HG03196 (cell line): ENCODE measurements around the gene ICAM4.

Experiments used
- ATAC-seq: cut with Tn5 transposase; IDR thresholded peaks from one replicate; pipeline ENCODE4 v1.9.1; 2021; ENCODE audit not compliant: unreplicated experiment

ICAM4 gene

GRCh38 chr19:10290357-10290875 is 3.7 kb downstream of the ICAM4 start:
- ATAC-seq = no peak

GRCh38 chr19:10290876-10291553 is 4.3 kb downstream of the ICAM4 start:
- no peak for ATAC-seq

DNA sequence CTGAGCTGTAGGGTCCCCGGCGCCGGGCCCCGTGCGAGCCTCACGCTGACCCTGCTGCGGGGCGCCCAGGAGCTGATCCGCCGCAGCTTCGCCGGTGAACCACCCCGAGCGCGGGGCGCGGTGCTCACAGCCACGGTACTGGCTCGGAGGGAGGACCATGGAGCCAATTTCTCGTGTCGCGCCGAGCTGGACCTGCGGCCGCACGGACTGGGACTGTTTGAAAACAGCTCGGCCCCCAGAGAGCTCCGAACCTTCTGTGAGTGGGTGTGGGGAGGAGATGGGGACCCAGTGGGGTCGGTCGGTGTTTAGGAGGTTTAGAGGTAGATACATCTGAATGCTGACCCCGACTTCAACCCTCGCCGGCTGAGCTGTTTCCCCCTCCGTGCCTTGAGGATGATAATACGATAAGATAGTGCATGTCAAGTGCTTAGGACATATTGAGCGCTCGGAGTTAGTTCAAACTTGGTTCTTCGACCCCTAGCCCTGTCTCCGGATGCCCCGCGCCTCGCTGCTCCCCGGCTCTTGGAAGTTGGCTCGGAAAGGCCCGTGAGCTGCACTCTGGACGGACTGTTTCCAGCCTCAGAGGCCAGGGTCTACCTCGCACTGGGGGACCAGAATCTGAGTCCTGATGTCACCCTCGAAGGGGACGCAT is 4.9 kb downstream of the ICAM4 start:
- ATAC-seq = no peak

- no peak for ATAC-seq
Observed at GRCh38 chr19:10292206-10292788, 5.5 kb downstream of the ICAM4 start.

- no peak for ATAC-seq
Observed at GRCh38 chr19:10292789-10293636, 6.3 kb downstream of the ICAM4 start.

GRCh38 chr19:10293637-10294367 is 7.0 kb downstream of the ICAM4 start:
- ATAC-seq = no peak

- ATAC-seq = no peak
Observed at GRCh38 chr19:10294368-10294697, 7.6 kb downstream of the ICAM4 start.

DNA sequence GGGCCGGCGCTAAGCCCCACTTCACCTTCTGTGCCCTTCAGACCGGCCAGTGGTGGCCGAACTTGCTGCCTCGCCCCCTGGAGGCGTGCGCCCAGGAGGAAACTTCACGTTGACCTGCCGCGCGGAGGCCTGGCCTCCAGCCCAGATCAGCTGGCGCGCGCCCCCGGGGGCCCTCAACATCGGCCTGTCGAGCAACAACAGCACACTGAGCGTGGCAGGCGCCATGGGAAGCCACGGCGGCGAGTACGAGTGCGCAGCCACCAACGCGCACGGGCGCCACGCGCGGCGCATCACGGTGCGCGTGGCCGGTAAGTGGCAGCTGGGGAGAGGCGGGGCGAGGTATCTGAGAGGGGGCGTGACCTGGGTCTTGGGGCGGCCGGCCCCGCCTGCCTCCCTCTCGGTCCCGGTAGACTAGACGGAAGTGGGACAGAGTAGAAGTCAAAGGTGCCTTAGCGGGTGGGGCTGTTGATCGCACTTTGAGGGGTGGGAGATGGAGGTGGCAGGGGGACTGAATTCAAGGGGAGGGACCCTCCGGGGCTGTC is 8.6 kb downstream of the ICAM4 start:
- peak; percentile 40 for ATAC-seq

DNA sequence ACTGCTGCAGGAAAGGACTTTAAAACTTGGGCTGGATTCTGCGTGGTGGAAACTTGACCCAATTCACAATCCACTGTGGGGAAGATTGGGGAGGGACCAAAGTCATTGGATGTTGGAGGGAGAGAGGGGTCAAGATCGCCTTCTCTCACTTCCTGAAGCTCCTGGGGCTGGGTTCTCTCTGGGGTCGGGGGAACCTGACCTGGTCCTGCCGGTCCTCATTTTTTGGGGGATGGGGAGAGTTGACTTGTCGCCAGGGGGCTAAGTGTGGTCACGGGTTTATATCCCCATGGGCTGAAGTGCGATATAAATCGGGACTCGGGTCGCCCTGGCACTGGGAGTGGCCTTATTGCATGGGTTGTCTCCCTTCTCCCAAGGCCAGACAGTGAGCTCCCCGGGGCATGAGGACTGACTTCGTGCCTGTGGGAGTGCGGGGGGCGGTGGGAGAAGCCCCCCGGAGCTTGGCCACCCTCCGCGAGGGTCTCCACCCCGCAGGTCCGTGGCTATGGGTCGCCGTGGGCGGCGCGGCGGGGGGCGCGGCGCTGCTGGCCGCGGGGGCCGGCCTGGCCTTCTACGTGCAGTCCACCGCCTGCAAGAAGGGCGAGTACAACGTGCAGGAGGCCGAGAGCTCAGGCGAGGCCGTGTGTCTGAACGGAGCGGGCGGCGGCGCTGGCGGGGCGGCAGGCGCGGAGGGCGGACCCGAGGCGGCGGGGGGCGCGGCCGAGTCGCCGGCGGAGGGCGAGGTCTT is 9.3 kb downstream of the ICAM4 start:
- no peak for ATAC-seq

DNA sequence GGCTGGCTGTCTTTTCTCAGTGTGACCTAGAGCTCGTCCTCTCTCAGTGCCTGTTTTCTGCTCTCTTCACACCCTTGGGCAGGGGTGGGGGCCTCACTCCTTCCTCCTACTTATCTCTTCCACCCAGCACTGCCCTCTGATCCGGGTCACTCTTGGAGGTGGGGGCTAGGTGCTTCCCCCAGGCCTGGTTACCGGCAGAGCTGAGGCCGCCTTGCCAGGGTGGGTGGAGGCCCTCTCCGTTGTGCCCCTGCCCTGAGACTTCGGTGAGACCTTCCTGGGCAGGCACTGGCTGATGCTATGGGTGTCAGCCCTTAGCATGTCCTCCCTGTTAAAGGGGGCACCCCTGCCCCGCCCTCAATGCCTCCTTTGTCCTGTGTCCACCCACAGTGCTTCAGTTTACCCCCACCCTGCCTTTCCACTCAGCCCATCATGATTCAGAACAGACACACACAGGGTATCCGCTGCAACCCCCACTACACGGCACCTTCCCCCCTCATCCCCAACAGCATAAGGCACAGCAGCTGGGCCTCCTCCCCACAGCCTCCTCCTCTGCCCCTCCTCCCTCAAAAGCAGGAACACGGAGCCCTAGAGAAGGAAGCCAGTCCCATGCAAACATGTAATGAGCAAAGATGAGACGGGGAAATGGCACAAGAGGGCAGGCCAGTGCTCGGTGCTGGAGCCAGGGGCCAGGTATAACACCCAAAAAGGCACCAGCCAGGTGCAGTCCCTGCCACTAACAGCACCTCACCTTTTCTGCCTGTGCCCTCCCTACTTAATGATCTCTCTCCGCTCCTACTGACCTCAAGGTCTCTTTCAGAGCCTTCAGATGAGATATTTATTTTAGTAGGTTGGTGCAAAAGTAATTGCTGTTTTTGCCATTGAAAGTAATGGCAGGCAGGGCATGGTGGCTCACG is 13.0 kb downstream of the ICAM4 start:
- ATAC-seq = no peak

GRCh38 chr19:10305139-10305806 is 18.5 kb downstream of the ICAM4 start:
- ATAC-seq = no peak

- ATAC-seq = no peak
Observed at GRCh38 chr19:10306327-10306726, 19.6 kb downstream of the ICAM4 start.

DNA sequence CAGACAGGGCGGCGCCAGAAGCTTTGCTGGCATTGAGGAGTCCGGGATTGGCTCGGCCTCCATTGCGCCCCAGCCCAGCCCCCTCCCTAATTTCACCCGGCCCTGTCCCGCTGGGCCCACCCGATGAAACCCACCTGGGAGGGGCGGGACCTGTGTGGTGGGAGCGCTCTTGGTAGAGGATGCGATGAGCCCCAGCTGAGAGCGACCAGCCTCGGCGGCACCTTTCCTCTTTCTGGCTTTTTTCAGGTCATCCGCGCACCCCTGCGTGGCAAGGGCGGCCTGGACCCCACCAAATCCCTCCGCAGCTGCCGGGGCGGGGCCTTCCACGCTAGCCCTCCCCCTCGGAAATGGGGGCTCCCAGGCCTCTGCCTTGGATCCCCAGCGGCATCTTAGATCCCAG is 22.7 kb downstream of the ICAM4 start, which contains the start of gene ZGLP1:
TSS of gene ZGLP1 (minus strand) at position 393 of the 400 bp plus-strand sequence.
- ATAC-seq = no peak

DNA sequence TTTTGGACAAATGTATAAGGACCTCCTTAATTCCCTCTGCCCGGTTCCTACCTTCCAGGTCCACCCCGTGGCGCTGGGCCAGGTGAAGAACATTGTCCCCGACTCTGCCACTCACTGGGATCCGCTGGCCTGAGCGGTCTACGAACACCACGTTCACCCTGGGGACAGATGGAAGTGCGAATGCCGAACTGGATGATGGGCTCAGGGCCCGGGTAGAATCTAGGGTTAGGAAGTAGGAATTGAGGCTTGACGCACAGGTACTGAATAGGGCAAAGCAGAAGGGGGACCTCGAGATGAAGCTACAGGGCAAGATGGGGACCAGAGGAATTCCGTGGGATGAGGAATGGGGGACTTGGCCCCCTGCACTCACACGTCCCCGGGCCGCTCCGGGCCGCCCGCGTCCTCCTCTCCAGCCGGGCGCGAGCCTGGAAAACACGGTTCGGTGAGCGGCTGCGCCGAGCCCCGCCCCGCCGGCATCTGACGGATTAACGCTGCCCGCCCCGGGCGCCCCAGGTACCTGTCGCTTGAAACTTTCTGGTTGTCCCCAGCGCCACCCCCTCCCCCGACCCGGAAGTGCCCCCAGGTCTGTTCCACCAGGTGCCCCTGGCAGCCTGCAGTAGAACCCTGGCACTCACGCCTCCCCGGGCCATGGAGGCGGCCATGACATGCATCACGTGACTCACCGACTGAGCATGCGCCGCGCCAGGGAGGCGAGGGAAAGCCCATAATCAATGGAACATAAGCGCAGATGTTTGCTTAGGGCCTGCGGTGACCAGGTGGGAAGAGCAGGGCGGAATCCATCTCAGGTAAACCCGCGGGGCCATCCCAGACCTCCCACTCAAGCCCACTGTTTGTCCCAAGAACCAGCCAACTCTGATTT is 28.8 kb downstream of the ICAM4 start, which contains the start of gene FDX2:
TSS of gene FDX2 (minus strand) at position 681 of the 880 bp plus-strand sequence. CDS start at position 662, 19 bp downstream.
- ATAC-seq = peak; percentile 57

- no peak for ATAC-seq
Observed at GRCh38 chr19:10316229-10317044, 29.7 kb downstream of the ICAM4 start.
